TTC549 (cell line): ENCODE results near the gene ITK.

ENCODE experiments used
- FAIRE-seq: peaks from 2 replicates; lab custom pipeline; 2012; peaks lifted over from hg19 to GRCh38; lab: Jason Lieb, UNC

Gene ITK

DNA sequence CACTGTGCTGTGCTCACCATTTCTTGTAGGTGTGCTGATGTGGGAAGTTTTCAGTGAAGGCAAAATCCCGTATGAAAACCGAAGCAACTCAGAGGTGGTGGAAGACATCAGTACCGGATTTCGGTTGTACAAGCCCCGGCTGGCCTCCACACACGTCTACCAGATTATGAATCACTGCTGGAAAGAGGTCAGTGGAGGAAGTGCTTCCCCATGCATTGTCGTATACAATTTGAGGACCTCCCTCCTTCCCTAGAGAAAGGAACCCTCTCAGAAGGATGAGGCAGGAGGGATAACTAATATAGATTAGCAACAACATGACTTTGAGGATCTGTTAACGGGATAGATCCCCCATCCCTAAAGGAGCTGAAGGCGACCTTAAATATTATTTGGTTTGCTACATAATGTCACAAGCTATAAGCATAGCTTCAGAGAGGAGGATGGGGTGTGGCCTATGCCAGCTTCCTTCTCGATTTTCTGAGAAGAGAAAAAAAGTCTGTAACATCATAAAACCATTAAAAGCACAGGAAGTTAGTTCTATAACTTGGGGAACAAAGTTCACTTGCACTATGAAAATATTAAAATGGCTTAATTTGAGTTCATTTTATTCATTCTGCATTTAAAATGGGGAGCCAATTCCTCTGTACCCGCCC lies 68.3 kb downstream of the ITK start:
- FAIRE-seq = no peak

DNA sequence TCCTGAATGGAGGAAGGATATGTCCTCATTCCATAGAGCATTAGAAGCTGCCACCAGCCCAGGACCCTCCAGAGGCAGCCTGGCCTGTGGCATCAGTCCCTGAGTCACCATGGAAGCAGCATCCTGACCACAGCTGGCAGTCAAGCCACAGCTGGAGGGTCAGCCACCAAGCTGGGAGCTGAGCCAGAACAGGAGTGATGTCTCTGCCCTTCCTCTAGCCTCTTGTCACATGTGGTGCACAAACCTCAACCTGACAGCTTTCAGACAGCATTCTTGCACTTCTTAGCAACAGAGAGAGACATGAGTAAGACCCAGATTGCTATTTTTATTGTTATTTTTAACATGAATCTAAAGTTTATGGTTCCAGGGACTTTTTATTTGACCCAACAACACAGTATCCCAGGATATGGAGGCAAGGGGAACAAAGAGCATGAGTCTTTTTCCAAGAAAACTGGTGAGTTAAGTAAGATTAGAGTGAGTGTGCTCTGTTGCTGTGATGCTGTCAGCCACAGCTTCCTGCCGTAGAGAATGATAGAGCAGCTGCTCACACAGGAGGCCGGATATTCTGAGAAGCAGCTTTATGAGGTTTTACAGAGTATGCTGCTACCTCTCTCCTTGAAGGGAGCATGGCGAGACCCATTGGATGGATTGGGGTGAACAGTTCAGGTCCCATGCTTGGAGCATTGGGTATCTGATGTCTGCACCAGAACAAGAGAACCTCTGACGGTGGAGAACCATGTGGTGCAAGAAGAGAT lies 72.2 kb downstream of the ITK start:
- no peak for FAIRE-seq

DNA sequence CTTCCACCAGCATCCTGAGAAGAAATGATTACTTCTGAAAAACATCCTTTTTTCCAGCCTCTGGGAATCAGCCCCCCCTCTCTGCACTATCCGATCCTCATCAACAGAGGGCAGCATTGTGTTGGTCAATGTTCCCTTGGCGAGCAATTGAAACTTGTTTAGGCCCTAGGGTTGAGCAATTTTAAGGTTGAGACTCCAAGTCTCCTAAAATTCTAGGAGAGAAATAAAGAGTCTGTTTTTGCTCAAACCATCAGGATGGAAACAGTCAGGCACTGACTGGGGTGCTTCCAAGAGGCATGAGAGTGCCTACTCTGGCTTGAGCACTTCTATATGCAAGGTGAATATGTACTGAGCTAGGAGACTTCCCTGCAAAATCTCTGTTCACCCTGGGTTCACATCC lies 72.9 kb downstream of the ITK start:
- FAIRE-seq = peak; percentile 20

DNA sequence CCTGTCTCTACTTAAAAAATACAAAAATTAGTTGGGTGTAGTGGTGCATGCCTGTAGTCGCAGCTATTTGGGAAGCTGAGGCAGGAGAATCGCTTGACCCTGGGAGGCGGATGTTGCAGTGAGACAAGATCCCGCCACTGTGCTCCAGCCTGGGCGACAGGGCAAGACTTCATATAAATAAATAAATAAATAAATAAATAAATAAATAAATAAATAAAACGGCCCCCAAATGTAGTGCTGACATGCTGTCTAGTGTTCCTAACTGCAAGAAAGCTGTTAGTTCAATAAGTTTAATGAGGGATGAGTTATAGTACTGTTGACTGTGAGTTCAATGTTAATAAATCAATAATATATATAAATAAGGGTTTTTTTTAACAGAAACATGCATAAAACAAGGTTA lies 77.8 kb downstream of the ITK start:
- FAIRE-seq = no peak

DNA sequence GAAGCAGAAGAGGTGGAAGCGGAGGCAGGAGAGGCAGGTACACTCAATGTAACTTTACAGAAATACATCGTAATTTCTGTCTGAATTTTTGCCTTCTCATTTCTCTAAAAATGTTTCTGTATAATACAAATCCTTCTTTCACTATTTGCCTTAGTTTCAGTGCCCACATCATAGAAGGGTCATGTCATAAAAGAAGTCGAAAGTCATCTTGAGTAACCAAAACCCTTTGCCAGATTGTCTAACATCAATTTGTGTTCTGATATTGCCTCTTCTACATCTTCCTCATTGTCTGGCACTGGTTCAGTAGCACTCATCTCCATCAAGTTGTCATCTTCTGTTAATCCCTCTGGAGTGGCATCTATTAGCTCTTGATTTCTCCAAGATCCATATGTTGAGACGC lies 79.1 kb downstream of the ITK start:
- no peak for FAIRE-seq

DNA sequence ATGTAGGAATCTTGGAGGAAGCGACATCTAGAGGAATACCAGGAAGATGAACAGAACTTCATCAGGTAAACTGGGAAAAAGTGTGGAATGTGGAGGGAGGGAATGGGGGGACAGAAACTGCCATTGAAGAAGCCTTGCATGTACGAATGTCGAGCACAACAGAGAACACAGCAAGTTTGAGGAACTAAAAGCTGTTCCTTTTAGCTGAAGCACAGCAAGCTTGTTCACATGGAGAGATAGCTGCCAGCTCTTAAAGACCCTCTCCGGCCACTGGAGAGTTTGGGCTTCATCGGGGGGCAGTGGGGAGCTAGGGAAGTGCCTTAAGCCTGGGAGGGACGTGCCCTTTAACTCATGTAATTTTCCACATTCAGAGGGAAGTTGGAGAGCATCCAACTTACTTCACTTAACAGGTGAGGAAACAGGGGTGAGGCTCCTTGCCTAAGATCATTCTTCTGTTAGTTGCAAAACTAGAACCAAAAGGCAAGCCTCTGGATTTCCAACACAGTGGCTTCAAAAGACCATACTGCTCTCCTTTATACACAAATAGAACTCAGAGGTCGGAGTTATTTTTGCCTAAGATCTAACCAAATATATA lies 83.0 kb downstream of the ITK start:
- no peak for FAIRE-seq

DNA sequence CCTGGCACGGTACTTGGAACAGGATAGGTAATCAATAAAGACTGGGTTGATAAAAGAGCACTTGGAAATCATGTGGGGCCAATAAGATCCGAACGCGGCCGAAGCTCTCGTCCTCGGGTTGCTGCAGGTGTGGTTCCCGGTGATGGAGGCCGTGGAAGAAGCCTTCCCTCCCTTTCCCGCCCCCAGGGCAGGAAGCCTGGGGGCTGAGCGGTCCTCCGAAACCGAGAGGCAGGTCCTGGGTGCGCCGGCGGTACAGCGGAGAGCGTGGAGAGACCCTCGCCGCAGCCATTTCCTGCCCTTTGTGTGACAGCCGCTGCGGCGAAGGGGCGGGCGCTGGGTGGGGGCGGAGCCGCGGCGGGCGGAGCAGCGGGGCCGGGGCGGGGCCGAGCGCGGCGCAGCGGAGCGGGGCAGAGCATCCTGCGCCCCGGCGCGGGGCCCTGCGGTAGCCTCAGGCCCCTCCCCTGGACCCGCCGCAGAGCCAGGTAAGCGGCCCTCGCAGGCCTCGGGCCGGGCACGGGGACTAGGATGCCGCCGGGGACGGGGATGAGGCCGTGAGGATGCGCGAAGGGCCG lies 85.2 kb downstream of the ITK start, which contains the start of gene CYFIP2:
TSS of gene CYFIP2 (plus strand) at position 410 of the 572 bp plus-strand sequence. CDS start 19,239 bp downstream, outside the sequence.
- FAIRE-seq = no peak

DNA sequence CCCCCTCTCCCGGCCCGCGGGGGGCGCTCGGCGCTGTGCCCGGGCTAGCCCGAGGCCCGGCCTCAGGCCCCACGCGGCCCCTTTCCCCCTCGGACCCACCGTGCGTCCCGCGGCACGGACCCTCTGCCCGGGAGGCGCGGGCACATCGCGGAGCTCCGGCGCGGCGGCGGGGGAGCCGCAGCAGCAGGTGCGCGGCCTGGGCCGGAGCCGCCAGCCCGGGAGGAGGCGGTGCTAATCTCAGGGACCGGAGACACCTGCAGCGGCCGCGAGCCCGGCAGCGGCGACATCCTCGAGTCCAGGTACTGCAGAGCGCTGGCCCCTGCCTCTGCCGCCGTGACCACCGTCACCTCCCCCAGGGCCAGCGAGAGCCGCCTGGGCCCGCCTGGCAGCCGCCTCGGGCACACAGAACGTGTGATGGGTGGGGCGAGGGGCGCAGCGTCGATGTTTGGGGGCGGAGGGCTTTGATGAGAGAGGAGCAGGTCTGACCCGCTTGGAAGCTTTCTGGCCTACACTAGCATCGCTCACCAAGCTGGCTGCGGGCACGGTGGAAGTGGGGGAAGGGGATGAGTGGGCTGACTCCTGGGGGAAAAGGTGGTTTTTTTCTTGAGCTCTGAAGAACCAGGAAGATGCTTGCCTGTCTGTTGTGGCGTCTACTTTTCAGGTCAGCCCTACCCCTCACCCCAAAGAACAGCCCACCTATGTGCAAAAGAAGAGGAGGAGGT lies 85.8 kb downstream of the ITK start:
- no peak for FAIRE-seq

DNA sequence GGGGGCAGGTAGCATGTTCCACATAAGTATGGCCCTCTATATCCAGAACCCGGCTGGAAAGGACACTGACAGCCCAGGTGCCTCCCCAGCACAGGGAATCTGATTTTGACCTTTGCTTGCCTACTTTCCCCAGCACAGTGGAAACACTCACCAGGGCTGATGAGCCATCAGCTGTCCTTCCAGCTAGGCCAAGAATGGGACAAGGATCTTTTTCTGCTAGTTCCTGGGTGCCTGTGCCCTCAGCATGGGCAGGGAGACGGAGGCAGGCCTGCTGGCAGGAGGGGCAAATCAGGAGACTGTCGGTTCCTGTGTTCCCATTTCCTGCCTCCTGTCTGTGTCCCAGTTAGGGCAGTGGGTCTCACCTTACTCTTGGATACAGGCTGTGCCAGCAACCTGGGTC lies 86.4 kb downstream of the ITK start:
- no peak for FAIRE-seq

DNA sequence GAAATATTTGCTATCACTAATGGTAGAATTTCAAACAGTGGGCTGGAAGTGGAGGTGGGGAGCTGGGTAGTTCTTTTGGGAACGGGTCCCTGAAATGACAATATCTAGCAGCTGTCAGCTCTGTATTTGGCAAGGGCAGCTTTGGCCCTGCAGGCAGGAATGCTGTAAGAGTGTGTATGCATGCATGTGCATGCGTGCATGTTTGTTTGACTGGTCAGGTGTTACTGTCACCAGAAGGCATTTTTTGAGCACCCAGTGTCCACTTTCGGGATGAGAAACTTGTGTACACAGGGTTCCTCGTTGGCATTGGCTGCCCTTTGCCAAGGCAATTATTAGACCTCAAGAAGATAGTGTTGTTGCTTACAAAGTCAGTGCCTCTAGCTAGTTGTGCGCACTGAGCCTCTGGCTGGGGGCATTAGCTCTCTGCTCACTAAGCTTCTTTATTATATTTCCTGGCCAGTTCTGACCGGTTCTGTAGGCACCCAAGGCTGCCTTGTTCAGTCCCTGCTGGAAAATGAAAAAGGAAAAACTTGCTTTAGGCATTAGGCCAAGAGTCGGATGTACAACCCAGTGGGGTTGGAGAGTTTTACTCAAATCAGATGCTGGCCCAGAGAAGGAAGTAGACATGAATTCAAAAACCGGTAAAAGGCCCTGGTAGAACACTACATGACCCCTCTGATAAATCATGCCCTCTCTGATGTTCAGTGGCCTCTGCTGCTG lies 87.3 kb downstream of the ITK start:
- FAIRE-seq = no peak

DNA sequence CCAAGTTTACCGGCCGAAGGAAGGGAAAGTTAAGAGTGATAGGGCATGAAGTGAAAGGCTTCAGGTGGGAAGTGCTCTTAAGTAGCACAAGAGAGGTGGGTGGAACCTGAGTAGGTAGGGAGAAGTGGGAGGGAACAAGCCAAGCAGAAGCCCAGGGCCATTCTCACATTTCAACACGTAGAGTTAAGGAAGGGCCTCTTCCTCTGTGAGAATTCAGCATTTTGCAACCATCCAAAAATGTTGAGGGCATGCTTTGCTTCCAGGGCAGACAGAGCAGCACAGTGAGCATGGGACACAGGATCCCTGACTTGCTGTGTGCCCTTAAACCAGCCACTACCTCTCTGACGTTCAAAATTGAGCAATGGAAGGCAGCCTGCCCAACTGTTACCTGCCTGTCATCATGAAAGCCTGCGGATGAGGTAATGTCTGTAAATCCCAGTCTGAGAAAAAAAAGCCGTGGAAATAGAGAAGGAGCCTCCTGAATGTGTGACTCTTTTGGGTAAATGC lies 88.6 kb downstream of the ITK start:
- no peak for FAIRE-seq

DNA sequence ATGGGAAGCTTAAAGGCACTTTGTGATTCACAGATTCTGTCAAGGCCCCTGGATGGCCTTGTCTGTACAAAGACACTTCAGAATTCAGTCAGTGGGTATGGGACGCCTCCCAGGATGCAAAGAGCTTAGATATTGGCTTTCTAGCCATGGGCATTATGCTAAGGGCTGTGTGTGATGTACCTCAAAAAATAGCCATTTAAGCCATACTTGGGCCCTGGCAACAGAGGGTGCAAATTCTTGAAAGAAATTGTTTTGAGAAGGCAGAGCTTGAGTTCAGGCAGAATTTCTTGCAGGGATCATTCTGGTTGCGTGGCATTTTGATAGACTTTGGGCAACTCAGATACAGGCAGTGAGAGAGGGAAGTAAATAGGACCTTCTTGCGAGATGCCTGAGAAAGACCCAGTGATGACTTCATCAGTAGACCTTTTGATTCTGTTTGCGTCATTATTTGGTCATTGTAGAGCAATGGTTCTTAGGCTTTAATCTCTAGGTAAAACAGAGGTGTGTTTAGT lies 89.2 kb downstream of the ITK start:
- FAIRE-seq = no peak

DNA sequence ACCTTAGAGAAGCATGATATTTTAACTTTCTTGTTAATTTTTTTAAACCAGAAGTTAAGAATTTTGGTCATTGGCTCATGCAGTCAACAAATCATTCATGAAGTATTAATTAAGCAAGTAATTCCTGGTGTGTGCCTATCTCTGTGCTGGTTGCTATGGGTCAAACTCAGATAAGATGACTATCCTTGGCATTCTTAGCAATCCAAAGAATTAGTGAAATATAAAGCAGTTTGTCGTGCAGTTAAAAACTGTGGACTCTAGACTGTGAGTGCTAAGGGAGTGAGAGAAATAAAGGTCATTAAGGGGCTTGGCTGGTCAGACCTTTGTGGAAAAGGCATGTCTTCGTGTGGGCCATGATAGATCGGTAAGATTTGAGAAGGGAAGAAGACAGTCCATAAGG lies 90.1 kb downstream of the ITK start:
- no peak for FAIRE-seq

DNA sequence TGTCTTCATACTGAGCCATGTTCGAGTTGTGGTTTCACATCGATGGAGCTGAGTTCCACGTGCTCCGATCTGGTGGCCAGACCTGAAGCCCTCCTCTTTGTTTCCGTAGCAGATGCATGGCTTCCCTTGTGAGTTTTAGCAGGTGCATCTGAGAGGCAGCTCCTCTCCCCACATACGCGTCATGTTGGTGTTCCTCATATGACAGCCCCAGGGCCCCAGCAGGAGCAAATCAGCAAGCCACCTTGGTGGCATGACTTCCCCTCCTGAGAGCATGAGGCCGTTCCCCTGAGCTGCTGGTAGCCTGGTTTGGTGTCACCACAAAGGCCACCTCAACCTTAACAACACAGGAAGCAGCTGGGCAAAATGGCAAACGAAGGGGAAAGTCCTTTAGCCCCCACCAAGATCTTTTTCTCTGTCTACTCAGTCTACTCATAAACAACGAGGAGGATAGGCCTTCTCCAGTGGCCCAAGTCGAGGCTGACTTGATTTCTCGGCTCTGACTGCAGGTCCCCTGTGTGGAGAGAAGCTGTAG lies 91.2 kb downstream of the ITK start:
- FAIRE-seq = no peak

DNA sequence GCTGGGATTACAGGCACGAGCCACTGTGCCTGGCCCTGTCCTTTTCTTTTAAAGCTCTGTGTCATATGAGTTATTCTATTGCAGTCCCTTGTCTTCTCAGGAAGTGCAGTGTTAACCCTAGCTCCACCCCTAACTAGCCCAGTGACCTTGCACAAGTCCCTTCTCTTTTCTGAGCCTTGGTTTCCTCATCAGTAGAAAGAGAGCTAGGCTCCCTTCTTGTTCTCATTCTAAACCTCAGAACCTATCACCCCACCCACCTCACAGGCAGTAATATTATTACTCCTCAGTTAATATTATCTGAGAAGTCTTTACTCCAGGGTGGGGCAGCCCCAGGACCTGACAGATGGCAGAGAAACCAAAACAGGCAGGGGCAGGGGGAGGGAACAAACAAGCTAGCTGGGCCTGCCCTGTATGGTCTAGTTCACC lies 92.5 kb downstream of the ITK start:
- FAIRE-seq = no peak

DNA sequence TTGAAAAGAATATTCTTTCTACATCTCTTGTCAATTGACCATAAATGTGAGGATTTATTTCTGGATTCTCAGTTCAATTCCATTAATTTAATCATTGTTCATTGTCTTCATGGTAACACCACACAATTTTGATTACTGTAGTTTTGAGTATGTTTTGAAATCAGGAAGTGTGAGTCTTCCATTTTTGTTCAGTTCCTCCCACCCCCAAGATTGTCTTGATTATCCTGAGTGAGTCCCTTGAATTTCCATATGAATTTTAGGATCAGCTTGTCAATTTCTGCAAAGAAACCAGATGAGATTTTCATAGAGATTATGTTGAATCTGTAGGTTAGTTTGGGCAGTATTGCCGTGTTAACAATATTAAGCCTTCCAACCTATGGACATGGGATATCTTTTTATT lies 94.8 kb downstream of the ITK start:
- FAIRE-seq = no peak

DNA sequence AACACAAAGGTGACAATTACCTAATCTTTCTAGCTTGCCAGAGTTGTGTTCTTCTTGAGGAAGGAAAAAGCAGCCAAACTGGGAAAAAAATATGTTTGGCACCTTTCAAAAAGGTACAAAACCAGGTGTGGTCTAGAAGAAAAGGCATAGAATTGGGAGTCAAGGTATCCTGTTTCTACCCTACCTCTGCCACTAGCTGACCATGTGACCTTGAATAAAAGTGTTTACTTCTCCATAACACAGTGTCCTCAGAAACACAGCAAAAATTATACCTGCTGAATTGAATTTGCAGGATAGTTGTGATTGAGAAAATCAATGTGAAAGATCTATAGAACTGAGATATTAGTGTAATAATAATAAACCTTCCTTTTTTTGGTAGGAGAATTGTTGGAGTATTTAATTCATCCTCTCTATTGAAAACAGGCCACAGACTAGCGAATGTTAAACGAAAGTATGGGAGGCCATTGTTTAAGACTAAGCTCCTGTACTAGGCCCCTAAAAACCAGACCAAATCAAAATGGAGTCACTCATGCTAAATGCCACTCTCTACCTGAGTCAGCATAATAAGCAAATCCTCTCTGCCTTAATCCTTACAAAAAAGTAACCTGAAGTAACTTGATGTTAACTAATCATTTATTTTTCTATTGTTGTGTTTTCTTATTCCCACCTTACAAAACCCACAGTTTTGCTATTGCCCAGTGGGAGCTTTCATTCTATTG lies 97.8 kb downstream of the ITK start:
- FAIRE-seq = no peak

DNA sequence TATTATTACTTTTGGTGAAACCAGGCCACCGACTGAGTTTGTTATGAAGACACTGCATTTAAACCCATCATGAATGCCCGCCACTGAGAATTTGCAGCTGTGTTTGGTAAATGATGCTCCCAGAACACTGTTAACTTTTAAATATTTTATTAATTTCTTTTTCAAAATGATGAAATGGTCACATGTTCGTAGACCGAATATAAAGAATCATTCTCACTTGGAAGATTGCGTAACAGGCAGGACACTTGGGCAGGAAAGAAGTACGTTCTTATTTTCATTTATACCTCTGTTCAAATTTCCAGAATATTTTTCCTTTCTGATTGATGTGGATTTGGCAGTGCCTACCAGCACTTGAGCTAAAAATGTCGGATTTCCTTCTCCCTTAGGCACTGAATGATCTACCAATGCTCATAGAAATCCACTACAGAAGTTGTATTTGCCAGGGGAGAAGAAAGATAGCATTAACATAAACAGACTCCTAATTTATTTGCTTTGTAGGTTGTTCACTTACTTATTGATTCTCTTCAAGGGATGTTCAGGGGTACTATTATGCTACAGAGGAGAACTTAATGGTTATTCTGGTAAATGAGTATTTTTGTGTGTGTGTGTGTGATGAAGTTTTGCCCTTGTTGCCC lies 99.1 kb downstream of the ITK start:
- no peak for FAIRE-seq

DNA sequence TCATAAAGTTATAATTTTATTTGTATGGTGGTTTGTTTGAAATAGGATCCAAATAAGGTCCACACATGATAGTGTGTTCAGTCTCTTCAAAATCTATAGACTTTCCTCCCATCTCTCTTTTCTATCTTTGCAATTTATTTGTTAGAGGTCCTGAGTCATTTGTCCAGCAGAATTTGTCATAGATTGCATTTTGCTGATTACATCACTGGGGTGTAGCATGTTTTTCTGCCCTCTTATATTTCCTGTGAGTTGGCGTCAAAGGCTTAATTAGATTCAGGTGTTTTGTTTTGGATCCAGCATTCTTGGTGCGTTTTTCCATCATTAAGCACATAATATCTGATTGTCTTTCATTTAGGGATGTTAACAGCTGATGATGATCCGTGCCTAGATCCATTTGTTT lies 100.3 kb downstream of the ITK start:
- FAIRE-seq = no peak

DNA sequence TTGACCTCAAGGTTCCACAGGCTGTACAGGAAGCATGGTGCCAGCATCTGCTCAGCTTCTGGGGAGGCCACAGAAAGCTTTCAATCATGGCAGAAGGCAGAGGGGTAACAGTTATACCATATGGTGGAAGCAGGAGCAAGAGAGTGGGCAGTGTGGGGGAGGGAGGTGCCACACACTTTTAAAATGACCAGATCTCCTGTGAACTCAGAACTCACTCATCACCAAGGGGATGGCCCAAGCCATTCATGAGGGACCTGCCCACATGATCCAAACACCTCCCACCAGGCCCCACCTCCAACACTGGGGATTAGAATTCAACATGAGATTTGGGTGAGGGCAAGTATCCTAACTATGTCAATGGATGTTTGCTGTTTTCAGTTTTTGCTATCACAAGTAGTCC lies 101.5 kb downstream of the ITK start:
- no peak for FAIRE-seq
